IgD-negative memory B cell (primary cell): ENCODE data around the gene WDR73. TPM values are rescaled to one million over a fixed set of nuclear protein-coding genes. Genes with fewer than 3 reads are reported as not detected.
A peak's percentile ranks its signal among the peaks of the same experiment; 100 is the strongest.
"Not testable (repeated sequence)": the region's sequence is repeated elsewhere in the genome, so short reads cannot be mapped to it uniquely, and the experiment has no call there.

Source experiments
- H3K27ac Mint-ChIP-seq, 3 donors: one replicate each; pipeline ENCODE4 v1.8.0; 2020 to 2022; ENCODE audit warnings: mild to moderate bottlenecking in 3 of 3, mixed read lengths in 3 of 3, moderate library complexity in 1 of 3
- H3K27me3 Mint-ChIP-seq: one replicate; pipeline ENCODE4 v1.8.0; 2021; ENCODE audit warnings: mixed read lengths
- H3K36me3 Mint-ChIP-seq: one replicate; pipeline ENCODE4 v1.8.0; 2020; ENCODE audit warnings: mild to moderate bottlenecking, mixed read lengths
- H3K4me1 Mint-ChIP-seq, 3 donors: one replicate each; pipeline ENCODE4 v1.8.0; 2020 to 2022; ENCODE audit warnings: mixed read lengths in 3 of 3, mild to moderate bottlenecking in 1 of 3
- H3K4me3 Mint-ChIP-seq, 4 donors: one replicate each; pipeline ENCODE4 v1.8.0; 2020 to 2022; ENCODE audit warnings: mild to moderate bottlenecking in 4 of 4, mixed read lengths in 4 of 4, moderate library complexity in 3 of 4
- H3K9me3 Mint-ChIP-seq, 3 donors: one replicate each; pipeline ENCODE4 v1.8.0; 2020 to 2021; ENCODE audit warnings: mixed read lengths in 3 of 3, mild to moderate bottlenecking in 1 of 3
- polyA plus RNA-seq: library from polyadenylated mRNA; unstranded; fragments of 300-500 nt; fragmentation: Illumina TruSeq; gene quantifications from one replicate; pipeline ENCODE4 v1.2.3, GENCODE V29; 2021

WDR73 gene
- polyA plus RNA-seq: 16.4 TPM

DNA sequence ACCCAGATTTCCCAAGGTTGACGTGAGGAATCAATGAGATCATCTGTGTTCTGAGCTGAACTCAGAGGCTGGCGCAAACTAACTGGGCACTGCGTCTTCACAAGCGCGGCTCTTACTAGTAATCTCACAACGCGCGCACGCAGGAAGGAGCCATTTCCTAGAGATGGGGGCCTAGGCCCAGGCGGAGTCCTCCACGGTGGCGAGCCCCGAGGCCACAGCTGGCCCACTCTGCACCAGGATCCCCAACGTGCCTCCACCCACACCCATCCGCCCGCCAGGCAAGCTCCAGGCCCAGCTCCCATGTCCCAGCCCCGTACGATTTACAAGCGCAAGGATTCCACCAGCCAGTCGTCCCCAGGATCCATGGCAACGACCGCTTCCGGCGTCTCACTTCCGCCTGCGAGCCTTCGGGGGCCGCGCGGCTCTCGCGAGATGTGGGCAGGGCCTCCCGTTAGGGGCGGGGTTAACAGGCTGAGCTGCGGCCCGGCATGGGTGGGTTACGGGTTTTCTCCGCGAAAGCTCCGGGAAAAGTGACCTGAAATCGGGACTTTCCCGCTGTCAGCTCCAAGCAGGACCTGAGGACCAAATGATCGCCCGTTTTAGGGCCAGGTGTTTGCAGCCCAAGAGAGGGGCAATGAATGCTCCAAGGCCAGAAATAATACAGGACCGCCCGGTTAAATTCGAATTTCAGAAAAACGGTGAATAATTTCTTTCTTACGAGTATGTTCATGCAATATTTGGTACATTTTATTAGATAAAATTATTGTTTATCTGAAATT, at the start of gene WDR73:
WDR73 (minus strand) TSS at position 374 of the 779 bp plus-strand sequence; CDS start at position 365, 9 bp downstream.
- H3K4me3 Mint-ChIP-seq: peak within 1 kb of the TSS; percentile 93 to 100 (median 98)

DNA sequence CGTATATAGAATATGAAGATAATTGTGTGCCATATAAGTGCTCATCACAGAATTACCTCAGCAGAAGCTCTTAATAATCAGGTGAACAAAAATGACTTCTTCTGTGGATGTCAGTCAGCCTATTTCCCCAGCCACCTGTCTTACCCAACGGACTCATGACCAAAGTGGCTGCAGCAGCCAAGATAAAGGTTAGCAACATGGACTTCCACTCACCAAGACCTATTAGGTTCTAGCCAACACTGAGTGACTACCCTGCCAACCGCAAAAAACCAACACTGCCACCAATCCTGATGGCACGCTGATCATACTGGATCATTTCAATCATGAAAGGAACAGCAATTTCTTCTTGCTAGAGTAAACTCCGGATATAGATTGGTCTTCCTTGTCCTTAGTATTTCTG, 49.7 kb upstream of the WDR73 start:
- Mint-ChIP-seq H3K36me3 (peaks cover 5% of the 10 kb centered on the region), H3K4me3 (no peak overlapping the region), H3K4me1 (peaks cover 30 to 47% (median 44%) of the 10 kb centered on the region in 3 donors), H3K27me3 (no peaks in the 10 kb centered on the region), H3K9me3 (no peaks in the 10 kb centered on the region), H3K27ac (no peak overlapping the region)

More for the DNA sequence above, at the start of gene WDR73:
- Mint-ChIP-seq H3K27ac (peak within 1 kb of the TSS; percentile 80 to 99 (median 96)), H3K36me3 (no peaks in the 10 kb centered on the region), H3K9me3 (no peaks in the 10 kb centered on the region), H3K4me1 (peaks cover 9 to 26% (median 12%) of the 10 kb centered on the region in 3 donors), H3K27me3 (no peaks in the 10 kb centered on the region)

DNA sequence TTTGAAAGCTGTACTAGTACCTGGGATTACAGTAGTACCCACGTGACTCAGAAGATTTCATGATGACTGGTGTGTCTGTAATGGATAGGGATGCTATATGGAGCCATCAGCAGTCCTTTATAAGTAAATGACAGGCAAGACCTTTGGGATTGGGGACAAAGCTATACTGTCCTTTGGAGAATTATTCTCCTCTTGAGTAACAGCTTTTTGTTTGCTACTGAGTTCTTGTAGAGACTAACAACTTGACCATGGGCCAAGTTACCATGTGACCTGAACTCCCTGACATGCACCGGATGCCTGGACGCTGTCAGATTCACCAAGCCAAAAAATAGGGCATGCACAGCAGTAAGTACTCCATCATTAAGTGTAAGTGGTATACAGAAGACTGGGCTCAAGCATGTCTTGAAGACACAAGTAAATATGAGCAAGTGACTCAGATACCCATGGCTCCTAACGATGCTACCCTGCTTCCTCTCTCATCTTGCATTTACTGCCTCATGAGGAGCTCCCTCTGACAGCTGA, 48.9 kb upstream of the WDR73 start:
- Mint-ChIP-seq H3K27me3 (no peaks in the 10 kb centered on the region), H3K4me3 (no peak overlapping the region), H3K9me3 (no peaks in the 10 kb centered on the region), H3K4me1 (peaks cover 33 to 48% (median 37%) of the 10 kb centered on the region in 3 donors), H3K36me3 (peaks cover 3% of the 10 kb centered on the region), H3K27ac (peak overlapping the region in 1 of 3 donors; percentile 33)

DNA sequence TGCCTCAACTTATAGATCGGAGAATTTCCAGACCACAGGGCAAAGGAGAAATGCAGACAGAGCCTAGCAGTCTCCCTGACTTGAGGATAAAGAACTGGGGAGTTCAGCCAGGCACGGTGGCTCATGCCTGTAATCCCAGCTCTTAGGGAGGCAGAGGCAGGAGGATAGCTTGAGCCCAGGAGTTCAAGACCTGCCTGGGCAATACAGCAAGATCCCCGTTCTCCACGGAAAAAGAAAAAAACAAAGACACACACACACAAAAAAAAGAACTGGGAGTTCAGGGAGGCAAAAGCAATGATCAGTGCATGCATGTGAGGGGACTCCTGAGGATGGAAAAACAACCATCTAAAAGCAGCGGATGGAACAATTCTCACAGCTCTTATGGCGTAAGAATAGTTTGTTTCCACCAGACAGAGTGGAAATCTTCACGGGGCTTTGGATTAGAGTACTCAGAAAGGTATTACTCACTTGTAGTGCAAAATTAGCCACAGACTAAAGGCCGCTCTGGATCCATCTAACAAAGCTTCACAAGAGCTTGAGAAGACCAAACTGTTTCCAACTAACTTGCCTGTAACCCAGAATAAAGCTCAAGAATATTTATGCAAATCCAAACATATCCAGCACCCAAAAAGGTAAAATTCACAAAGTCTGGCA, 45.6 kb upstream of the WDR73 start:
- H3K27ac Mint-ChIP-seq: peak overlapping the region in 1 of 3 donors; percentile 40
- H3K36me3 Mint-ChIP-seq: peaks cover 3% of the 10 kb centered on the region
- peaks cover 39 to 47% (median 46%) of the 10 kb centered on the region in 3 donors for H3K4me1 Mint-ChIP-seq
- H3K27me3 Mint-ChIP-seq: no peaks in the 10 kb centered on the region
- no peaks in the 10 kb centered on the region for H3K9me3 Mint-ChIP-seq
- peak overlapping the region in 1 of 4 donors; percentile 32 for H3K4me3 Mint-ChIP-seq

DNA sequence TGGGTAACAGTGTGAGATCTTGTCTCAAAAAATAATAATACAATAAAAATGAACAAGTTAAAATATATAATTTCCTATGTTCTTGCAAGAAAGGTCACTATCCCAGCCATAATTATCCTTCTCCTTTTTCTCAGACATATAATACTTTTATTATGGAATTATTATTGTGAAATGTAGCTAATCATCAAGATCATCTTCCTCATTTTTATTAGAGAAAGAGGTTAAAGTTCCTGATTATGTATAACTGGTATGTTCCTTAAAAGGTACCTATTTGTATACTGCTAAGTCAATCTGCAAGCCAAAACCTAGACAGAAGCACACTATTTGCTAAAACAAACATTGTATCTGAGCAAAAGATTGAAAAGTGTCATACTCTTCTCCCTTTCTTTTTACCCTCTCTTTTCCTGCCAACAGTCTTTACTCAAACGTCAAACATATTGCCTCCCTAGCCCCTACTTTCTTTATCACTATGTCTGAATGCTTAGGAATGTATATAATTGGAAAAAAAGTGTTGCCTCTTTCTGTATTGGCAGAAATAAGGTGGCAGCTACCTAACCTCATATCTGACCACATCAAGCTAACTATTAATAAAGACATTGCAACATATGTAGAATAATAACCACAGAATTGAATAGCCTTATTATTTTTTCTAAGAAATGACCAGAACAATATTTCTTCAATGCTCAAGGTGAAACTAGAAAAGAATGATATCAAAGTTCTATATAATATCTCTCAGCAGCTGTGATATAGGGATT, 43.3 kb upstream of the WDR73 start:
- Mint-ChIP-seq H3K4me1 (peaks cover 26 to 30% (median 28%) of the 10 kb centered on the region in 3 donors), H3K36me3 (peaks cover 4% of the 10 kb centered on the region), H3K4me3 (peak overlapping the region in 1 of 4 donors; percentile 1), H3K9me3 (no peaks in the 10 kb centered on the region), H3K27ac (peak overlapping the region in 1 of 3 donors; percentile 46), H3K27me3 (no peaks in the 10 kb centered on the region)

DNA sequence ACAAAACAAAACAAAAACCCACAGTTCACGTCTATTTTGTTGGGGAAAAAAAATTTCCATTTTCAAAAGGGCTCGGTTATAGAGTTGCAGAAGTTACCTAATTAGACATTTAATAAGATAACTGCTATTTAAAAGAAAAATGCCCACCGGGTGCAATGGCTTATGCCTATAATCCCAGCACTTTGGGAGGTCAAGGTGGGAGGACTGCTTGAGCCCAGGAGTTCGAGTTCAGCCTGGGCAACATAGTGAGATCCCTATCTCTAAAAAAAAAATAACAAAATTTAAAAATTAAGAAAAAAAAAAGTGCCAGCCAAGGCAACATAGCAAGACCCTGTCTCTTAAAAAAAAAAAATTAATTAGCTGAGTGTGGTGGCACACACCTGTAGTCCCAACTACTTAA, 42.7 kb upstream of the WDR73 start:
- H3K4me1 Mint-ChIP-seq: peaks cover 28 to 33% (median 29%) of the 10 kb centered on the region in 3 donors
- H3K9me3 Mint-ChIP-seq: no peaks in the 10 kb centered on the region
- H3K27ac Mint-ChIP-seq: no peak overlapping the region
- no peak overlapping the region for H3K4me3 Mint-ChIP-seq
- H3K36me3 Mint-ChIP-seq: peaks cover 4% of the 10 kb centered on the region
- H3K27me3 Mint-ChIP-seq: no peaks in the 10 kb centered on the region

DNA sequence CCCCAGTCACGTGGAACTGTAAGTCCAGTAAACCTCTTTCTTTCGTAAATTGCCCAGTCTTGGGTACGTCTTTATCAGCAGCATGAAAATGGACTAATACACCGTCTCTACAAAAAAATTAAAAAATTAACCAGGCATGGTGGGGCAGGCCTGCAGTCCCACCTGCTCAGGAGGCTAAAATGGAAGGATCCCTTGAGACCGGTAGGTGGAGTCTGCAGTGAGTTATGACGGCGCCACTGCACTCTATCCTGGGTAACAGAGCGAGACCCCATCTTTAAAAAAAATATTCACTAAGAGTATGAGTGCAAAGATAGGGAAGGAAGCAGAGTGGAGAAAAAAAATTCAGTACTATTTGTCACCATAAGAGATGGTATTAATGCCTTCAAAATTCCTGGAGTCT, 36.3 kb upstream of the WDR73 start:
- peaks cover 11% of the 10 kb centered on the region for H3K36me3 Mint-ChIP-seq
- H3K27me3 Mint-ChIP-seq: no peaks in the 10 kb centered on the region
- no peak overlapping the region for H3K4me3 Mint-ChIP-seq
- H3K4me1 Mint-ChIP-seq: peaks cover 5 to 19% (median 15%) of the 10 kb centered on the region in 3 donors
- H3K9me3 Mint-ChIP-seq: no peaks in the 10 kb centered on the region
- no peak overlapping the region for H3K27ac Mint-ChIP-seq

DNA sequence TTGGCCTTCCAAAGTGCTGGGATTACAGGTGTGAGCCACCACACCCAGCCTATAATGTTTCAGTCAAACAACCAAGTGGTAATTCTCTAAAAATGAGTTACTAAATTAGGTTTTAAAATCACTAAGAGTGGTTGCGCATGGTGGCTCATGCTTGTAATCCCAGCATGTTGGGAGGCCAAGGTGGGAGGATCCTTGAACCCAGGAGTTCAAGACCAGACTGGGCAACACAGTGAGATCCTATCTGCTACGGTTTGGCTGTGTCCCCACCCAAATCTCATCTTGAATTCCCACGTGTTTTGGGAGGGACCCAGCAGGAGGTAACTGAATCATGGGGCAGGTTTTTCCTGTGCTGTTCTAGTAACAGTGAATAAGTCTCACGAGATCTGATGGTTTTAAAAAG, 35.8 kb upstream of the WDR73 start:
- Mint-ChIP-seq H3K27me3 (no peaks in the 10 kb centered on the region), H3K9me3 (no peaks in the 10 kb centered on the region), H3K4me3 (no peak overlapping the region), H3K27ac (no peak overlapping the region), H3K4me1 (peaks cover 5 to 19% (median 15%) of the 10 kb centered on the region in 3 donors), H3K36me3 (peaks cover 13% of the 10 kb centered on the region)

DNA sequence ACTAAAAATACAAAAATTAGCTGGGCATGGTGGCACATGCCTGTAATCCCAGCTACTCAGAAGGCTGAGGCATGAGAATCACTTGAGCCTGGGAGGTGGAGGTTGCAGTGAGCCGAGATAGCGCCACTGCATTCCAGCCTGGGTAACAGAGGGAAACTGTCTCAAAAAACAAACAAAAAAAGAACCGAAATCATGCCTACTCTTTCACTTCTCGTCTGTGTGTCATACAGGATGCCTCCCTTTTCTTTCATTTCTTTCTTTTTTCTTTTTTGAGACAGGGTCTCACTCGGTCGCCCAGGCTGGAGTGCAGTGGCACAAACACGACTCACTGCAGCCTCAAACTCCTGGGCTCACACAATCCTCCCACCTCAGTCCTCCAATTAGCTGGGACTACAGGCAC, 32.4 kb upstream of the WDR73 start:
- Mint-ChIP-seq H3K4me1 (peaks cover 0 to 19% (median 18%) of the 10 kb centered on the region in 3 donors), H3K27ac (peak overlapping the region in 2 of 3 donors; percentile 80 to 83), H3K36me3 (peaks cover 11% of the 10 kb centered on the region), H3K4me3 (peak overlapping the region in 3 of 4 donors; percentile 39 to 96 (median 62))
- H3K9me3 Mint-ChIP-seq, H3K27me3 Mint-ChIP-seq: not testable (repeated sequence)

DNA sequence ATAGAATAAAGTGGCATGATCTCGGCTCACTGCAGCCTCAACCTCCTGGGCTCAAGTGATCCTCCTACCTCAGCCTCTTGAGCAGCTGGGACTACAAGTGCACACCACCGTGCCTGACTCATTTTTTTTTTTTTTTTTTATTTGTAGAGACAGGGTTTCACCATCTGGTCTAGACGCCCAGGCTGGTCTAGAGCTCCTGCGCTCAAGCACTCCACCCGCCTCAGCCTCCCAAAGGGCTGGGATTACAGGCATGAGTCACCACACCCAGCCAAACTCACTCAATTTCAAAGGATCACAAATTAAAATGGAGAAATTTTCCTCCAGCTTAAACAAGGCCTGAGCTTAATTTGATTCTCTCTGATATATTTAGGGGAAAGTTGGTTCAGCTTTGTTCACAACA, 31.2 kb upstream of the WDR73 start:
- H3K9me3 Mint-ChIP-seq: no peaks in the 10 kb centered on the region
- H3K27me3 Mint-ChIP-seq: no peaks in the 10 kb centered on the region
- peaks cover 0 to 16% (median 14%) of the 10 kb centered on the region in 3 donors for H3K4me1 Mint-ChIP-seq
- peaks cover 8% of the 10 kb centered on the region for H3K36me3 Mint-ChIP-seq
- H3K27ac Mint-ChIP-seq: no peak overlapping the region
- no peak overlapping the region for H3K4me3 Mint-ChIP-seq

DNA sequence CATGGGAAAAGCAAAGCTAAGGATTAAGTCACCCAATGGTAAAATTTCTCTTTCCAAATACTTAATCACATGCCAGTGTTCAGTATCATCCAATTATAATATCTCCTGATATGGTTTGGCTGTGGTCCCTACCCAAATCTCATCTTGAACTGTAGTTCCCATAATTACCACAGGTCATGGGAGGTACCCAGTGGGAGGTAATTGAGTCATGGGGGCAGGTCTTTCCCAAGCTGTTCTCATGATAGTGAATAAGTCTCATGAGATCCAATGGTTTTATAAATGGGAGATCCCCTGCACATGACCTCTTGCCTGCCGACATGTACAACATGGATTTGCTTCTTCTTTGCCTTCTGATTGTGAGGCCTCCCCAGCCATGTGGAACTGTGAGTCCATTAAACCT, 30.0 kb upstream of the WDR73 start:
- H3K36me3 Mint-ChIP-seq: peaks cover 6% of the 10 kb centered on the region
- no peaks in the 10 kb centered on the region for H3K27me3 Mint-ChIP-seq
- H3K4me3 Mint-ChIP-seq: no peak overlapping the region
- no peak overlapping the region for H3K27ac Mint-ChIP-seq
- no peaks in the 10 kb centered on the region for H3K9me3 Mint-ChIP-seq
- H3K4me1 Mint-ChIP-seq: peaks cover 0 to 16% (median 13%) of the 10 kb centered on the region in 3 donors

DNA sequence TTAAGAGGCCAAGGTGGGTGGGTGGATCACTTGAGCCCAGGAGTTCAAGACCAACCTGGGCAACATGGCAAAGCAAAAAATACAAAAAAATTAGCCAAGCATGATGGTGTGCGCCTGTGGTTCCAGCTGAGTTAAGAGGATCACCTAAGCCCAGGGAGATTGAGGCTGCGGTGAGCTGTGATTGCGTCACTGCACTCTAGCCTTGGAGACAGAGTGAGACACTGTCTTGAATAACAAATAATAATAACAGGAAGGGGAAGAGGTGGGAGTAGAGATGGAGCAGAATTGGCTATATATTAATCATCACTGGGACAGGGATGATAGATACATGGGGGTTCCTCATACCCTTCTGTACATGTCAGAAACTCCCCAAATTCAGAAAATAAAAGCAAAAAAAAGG, 27.7 kb upstream of the WDR73 start:
- peaks cover 3% of the 10 kb centered on the region for H3K36me3 Mint-ChIP-seq
- H3K27ac Mint-ChIP-seq: no peak overlapping the region
- H3K27me3 Mint-ChIP-seq: no peaks in the 10 kb centered on the region
- no peaks in the 10 kb centered on the region for H3K9me3 Mint-ChIP-seq
- no peak overlapping the region for H3K4me3 Mint-ChIP-seq
- H3K4me1 Mint-ChIP-seq: peaks cover 0 to 15% (median 7%) of the 10 kb centered on the region in 3 donors

DNA sequence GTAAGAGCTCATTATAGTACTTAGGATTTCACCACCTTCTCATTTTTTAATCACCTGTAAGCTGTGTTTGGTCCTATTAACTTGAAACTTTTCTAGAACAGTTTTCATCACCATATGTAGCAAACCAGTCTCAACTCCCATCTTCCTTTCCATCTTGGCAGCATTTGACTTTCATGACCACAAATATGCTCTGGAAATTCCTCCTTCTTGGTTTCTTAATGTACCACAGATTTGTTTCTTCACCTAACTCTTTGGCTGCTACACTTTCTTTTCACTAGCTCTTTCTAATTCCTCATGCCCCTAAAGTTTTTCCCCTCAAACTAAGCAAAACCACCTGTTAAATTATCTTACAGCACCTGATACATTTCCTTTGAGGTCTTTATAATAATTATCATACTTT, 17.1 kb upstream of the WDR73 start:
- H3K9me3 Mint-ChIP-seq: no peaks in the 10 kb centered on the region
- peaks cover 0 to 4% (median 2%) of the 10 kb centered on the region in 3 donors for H3K4me1 Mint-ChIP-seq
- H3K27ac Mint-ChIP-seq: no peak overlapping the region
- H3K36me3 Mint-ChIP-seq: peaks cover 17% of the 10 kb centered on the region
- H3K27me3 Mint-ChIP-seq: no peaks in the 10 kb centered on the region
- no peak overlapping the region for H3K4me3 Mint-ChIP-seq

DNA sequence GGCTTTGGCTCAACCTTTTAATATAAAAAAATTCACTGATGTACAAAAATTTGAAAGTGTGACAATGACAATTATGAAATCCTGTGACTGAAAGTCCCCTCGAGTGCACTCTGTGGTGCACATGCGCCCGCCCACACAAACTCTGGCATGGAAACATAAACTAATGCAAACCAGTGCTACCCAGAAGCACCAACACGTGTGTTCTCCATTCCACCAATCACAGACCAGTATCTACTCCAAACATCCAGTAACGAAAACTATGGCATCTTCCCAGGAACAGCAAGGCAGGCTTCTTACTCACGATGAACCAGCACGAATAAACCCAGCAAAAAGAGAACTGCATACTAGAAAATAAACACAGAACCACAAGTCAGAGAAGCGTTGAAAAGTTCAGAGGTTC, 15.6 kb upstream of the WDR73 start:
- Mint-ChIP-seq H3K27me3 (no peaks in the 10 kb centered on the region), H3K4me1 (no peaks in the 10 kb centered on the region), H3K27ac (peak overlapping the region in 1 of 3 donors; percentile 3), H3K36me3 (peaks cover 16% of the 10 kb centered on the region), H3K9me3 (no peaks in the 10 kb centered on the region), H3K4me3 (no peak overlapping the region)
